ENCODE data around the gene LIMK2.
"Not testable (repeated sequence)": the region's sequence is repeated elsewhere in the genome, so short reads cannot be mapped to it uniquely, and the experiment has no call there.

LIMK2 gene

DNA sequence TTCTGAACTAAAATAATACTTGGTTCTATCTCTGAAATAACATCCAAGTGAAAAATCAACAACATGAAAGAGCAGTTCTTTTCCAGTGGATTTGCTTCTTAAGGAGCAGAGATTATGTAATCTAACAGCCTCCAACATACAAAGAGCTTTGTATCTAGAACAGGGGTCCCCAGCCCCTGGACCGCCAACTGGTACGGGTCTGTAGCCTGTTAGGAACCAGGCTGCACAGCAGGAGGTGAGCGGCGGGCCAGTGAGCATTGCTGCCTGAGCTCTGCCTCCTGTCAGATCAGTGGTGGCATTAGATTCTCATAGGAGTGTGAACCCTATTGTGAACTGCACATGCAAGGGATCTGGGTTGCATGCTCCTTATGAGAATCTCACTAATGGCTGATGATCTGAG lies 12.6 kb downstream of the LIMK2 start:
- not testable (repeated sequence) for H3K27me3 Mint-ChIP-seq (ENCODE audit: low read depth); H3K36me3 Mint-ChIP-seq (ENCODE audit: low read depth); H3K27ac Mint-ChIP-seq; DNase-seq (ENCODE audit: low spot score); H3K4me3 Mint-ChIP-seq; H3K9me3 Mint-ChIP-seq
- peaks cover 27% of the 10 kb centered on the region for H3K4me1 Mint-ChIP-seq (ENCODE audit: low read depth)

DNA sequence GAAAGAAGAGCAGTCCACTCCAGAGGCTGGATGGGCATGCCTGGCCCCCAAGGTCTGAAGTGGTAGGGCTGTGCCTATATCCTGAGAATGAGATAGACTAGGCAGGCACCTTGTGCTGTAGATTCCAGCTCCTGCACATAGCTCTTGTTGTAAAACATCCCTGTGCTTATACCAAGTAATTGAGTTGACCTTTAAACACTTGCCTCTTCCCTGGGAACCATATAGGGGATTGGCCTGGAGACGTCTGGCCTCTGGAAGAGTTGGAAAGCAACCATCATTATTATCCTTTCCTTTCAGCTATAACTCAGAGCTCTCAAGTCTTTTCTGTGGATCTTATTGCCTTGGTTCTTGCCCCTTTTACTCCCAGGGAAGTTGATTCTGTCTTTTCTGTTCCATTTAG lies 15.1 kb downstream of the LIMK2 start:
- Mint-ChIP-seq H3K27ac (no peak overlapping the region), H3K27me3 (ENCODE audit: low read depth) (no peaks in the 10 kb centered on the region)
- no peak for DNase-seq (ENCODE audit: low spot score)

DNA sequence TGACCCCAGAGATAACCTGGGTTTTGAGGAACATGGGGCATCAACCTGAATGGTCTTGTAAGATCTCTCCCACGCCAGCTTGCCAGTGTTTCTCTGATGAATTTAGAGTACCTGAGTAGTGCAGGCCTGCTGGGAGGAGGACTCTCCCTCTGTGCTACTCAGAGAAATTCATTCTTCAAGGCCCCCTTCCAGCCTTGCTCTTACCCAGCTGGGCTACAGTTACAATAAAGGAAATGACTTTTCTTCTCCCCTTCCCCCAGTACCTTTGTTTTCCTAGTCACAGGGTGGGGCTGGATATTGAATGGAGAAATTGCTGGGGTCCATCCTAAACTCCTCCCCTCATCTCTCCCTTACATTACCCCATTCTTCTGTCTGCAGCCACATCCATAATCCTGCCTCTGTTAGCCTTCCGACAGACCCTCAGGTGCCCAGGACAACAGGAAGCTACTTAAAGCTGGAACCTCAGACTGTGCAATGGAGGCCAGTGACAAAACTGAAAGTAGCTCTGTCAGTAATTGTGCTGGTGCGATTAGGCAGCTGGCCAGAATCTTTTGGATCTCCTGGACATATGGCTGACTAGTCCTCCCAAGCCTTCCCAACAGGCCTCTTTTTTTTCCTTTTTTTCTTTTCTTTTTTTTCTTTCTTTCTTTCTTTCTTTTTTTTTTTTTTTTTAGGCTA lies 17.4 kb downstream of the LIMK2 start:
- Mint-ChIP-seq H3K9me3 (no peaks in the 10 kb centered on the region), H3K4me3 (peak overlapping the region; percentile 67), H3K4me1 (ENCODE audit: low read depth) (peaks cover 38% of the 10 kb centered on the region), H3K36me3 (ENCODE audit: low read depth) (peaks cover 20% of the 10 kb centered on the region), H3K27me3 (ENCODE audit: low read depth) (no peaks in the 10 kb centered on the region), H3K27ac (peak overlapping the region; percentile 92)
- DNase-seq (ENCODE audit: low spot score), result no peak

More for the DNA sequence above, 15.1 kb downstream of the LIMK2 start:
- peaks cover 38% of the 10 kb centered on the region for H3K4me1 Mint-ChIP-seq (ENCODE audit: low read depth)
- H3K36me3 Mint-ChIP-seq (ENCODE audit: low read depth), result peaks cover 13% of the 10 kb centered on the region
- H3K9me3 Mint-ChIP-seq, result no peaks in the 10 kb centered on the region
- no peak overlapping the region for H3K4me3 Mint-ChIP-seq

DNA sequence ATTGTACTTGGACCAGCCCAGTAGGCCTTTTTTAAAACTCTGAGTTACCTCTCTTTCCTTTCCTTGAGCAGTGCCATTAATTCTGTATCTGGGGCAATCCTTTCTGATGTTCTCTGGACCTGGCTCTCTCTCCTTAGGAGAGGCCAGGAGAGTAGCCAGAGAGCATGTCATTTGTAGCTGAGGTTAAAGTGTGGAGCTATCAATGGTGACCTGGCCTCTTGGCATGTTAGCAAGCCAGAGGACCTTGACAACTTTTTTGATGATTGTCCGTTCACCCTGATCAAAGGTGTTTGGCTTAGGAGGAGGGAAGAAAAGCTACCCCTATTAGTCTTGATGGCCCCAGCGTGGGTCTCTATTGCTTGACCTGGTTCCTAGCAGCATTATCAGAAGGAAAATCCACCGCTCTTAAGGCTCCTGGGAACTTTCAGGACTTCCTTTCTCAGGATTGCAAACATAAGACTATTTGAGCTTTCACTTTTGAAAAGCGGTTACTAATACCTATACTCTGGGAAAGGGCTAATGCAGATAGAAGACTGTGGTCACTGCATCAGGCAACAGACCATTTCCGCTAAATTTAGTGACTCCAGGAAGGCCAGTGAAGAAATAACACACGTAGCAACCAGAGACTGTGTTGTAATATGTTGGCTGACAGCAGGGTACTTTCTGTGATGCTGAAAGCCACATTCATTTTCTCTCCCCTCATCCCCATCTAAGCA lies 18.2 kb downstream of the LIMK2 start:
- peaks cover 26% of the 10 kb centered on the region for H3K36me3 Mint-ChIP-seq (ENCODE audit: low read depth)
- H3K4me3 Mint-ChIP-seq, result peak overlapping the region; percentile 67
- no peaks in the 10 kb centered on the region for H3K9me3 Mint-ChIP-seq
- H3K27me3 Mint-ChIP-seq (ENCODE audit: low read depth), result no peaks in the 10 kb centered on the region
- no peak for DNase-seq (ENCODE audit: low spot score)
- H3K4me1 Mint-ChIP-seq (ENCODE audit: low read depth), result peaks cover 45% of the 10 kb centered on the region
- peak overlapping the region; percentile 92 for H3K27ac Mint-ChIP-seq

DNA sequence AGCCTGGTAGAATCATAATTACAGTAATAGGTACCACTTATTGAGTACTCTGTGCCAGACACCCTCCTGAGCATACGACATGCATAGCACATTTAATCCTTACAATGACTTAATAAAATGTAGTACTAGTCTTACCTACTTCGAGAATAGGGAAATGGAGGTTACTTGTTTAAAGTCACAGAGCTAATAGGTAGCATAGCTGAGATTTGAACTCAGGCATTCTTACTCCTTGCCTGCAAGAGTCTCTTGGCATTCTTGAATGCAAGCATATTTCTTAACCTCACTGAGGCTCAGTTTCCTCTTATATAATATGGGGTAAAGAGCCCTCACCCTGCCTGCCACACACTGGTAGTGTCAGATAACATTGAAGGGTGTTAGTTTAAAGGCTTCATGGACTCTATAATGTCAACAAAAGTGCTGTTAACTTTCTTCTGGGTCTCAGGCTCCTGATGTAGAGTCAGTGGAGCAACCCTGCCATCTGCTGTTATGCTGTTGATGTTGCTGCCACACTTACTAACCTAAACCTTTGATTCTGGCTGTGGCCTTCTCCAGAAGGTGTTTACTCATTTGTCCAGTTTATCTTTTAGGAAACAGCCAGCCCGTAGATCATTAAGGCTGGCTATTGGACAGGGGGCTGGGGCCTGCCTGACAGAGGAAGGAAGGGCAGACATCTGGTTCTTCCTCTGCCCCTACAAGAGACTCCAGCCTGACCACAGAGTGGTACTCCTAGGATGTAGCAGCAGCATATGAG lies 18.9 kb downstream of the LIMK2 start:
- H3K36me3 Mint-ChIP-seq (ENCODE audit: low read depth), result peaks cover 25% of the 10 kb centered on the region

DNA sequence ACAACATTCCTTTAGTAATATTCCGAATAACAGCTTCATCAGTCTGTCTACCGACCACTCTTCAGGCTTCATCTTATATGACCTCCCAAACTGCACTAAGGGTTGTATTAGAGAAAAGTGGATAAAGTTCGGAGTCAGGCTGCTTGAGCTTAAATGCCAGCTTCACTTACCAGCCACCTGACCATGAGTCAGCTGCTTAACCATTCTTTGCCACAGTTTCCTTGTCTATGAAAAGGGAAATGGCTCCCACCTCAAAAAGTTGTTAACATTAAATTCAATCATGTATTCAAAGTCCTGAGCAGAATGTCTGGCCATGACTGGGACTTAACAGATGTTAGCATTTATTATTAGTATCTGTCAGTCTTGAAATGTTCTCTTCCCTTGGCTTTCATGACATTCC lies 20.9 kb downstream of the LIMK2 start:
- H3K4me3 Mint-ChIP-seq, result no peak overlapping the region
- no peaks in the 10 kb centered on the region for H3K27me3 Mint-ChIP-seq (ENCODE audit: low read depth)
- H3K9me3 Mint-ChIP-seq, result no peaks in the 10 kb centered on the region
- no peak for DNase-seq (ENCODE audit: low spot score)
- peaks cover 44% of the 10 kb centered on the region for H3K4me1 Mint-ChIP-seq (ENCODE audit: low read depth)
- peaks cover 25% of the 10 kb centered on the region for H3K36me3 Mint-ChIP-seq (ENCODE audit: low read depth)
- H3K27ac Mint-ChIP-seq, result no peak overlapping the region

More for the DNA sequence above, 18.9 kb downstream of the LIMK2 start:
- Mint-ChIP-seq H3K4me1 (ENCODE audit: low read depth) (peaks cover 45% of the 10 kb centered on the region), H3K27me3 (ENCODE audit: low read depth) (no peaks in the 10 kb centered on the region), H3K9me3 (no peaks in the 10 kb centered on the region), H3K27ac (peak overlapping the region; percentile 77), H3K4me3 (peak overlapping the region; percentile 39)
- no peak for DNase-seq (ENCODE audit: low spot score)

DNA sequence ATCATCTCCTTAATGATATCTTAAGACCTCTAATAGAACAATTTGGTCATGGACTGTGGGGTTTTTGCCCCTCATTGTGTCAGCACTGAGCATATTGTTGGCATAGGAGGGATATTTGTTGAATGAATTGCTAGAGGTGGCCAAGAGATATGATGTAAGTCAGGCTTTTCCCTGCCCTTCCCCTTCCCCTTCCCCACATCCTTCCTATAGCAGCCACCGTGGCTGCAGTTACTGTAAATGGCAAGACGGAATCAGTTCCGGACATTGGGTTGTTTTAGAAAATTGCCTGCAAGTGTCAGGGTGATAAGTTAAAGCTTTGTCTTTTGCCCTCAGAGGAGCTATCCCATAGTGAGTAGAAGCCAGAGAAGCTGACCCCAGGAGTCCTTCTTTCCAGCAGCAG lies 23.0 kb downstream of the LIMK2 start:
- no peaks in the 10 kb centered on the region for H3K9me3 Mint-ChIP-seq

DNA sequence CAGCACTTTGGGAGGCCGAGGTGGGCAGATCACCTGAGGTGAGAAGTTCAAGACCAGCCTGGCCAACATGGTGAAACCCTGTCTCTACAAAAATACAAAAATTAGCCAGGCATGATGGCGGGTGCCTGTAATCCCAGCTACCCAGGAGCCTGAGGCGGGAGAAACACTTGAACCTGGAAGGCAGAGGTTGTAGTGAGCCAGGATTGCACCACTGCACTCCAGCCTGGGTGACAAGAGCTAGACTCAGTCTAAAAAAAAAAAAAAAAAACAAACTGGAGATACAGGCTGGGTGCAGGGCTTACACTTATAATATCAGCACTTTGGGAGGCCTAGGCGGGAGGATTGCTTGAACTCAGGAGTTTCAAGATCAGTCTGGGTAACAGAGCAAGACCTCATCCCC lies 23.9 kb downstream of the LIMK2 start:
- not testable (repeated sequence) for H3K27me3 Mint-ChIP-seq (ENCODE audit: low read depth); H3K27ac Mint-ChIP-seq; H3K4me3 Mint-ChIP-seq; DNase-seq (ENCODE audit: low spot score); H3K9me3 Mint-ChIP-seq
- H3K36me3 Mint-ChIP-seq (ENCODE audit: low read depth), result peaks cover 15% of the 10 kb centered on the region
- H3K4me1 Mint-ChIP-seq (ENCODE audit: low read depth), result peaks cover 39% of the 10 kb centered on the region

More for the DNA sequence above, 23.0 kb downstream of the LIMK2 start:
- H3K4me1 Mint-ChIP-seq (ENCODE audit: low read depth), result peaks cover 45% of the 10 kb centered on the region
- H3K27me3 Mint-ChIP-seq (ENCODE audit: low read depth), result no peaks in the 10 kb centered on the region
- no peak overlapping the region for H3K27ac Mint-ChIP-seq
- no peak overlapping the region for H3K4me3 Mint-ChIP-seq
- peaks cover 21% of the 10 kb centered on the region for H3K36me3 Mint-ChIP-seq (ENCODE audit: low read depth)
- no peak for DNase-seq (ENCODE audit: low spot score)

DNA sequence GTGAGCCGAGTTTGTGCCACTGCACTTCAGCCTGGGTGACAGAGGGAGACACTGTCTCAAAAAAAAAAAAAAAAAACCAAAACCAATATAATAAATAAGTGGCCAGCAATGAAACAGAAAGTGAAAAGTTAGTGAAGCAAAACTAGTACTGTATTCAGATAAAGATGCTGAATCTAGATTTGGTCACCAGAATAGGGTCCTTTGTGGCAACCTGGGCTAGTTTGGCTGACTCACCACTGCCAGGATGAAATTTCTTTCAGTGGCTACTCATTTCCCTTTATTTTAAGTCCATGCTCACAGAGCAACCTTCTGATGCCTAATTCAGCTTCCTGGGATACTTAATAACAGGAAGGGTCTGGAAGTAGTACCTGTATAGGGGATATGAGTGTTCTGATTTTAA lies 26.0 kb downstream of the LIMK2 start:
- Mint-ChIP-seq H3K9me3 (no peaks in the 10 kb centered on the region), H3K27ac (no peak overlapping the region), H3K36me3 (ENCODE audit: low read depth) (peaks cover 18% of the 10 kb centered on the region), H3K4me1 (ENCODE audit: low read depth) (peaks cover 40% of the 10 kb centered on the region), H3K4me3 (no peak overlapping the region), H3K27me3 (ENCODE audit: low read depth) (no peaks in the 10 kb centered on the region)
- DNase-seq (ENCODE audit: low spot score), result no peak

DNA sequence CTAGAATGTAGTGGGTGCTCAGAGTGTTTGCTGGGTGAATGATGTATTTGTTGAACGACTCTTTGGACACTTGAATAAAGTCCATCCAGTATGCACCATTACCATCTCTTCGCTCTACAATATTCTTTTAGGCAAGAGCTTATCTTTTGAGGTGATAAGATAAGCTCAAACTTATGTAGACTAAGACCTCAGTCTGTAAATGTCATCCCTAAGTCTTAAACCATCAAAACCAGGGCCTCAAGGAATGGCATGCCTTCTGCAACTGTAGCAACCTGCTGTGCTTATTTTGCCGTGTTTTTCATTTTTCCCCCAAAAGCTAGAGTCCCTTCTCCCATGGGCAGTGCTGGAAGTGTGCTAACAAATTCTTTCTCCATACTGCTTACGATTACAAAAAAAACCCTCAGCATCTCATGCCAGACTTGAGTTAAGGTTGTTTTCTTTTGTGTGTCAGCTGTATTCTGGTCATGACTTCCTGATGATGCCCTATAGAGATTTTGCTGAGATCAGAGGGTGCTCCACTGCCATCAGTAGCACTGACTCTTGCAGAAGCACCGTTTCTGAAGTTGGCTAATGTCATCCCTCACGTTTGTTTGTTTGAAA lies 27.8 kb downstream of the LIMK2 start:
- Mint-ChIP-seq H3K4me1 (ENCODE audit: low read depth) (peaks cover 46% of the 10 kb centered on the region), H3K9me3 (no peaks in the 10 kb centered on the region), H3K36me3 (ENCODE audit: low read depth) (peaks cover 10% of the 10 kb centered on the region), H3K27me3 (ENCODE audit: low read depth) (no peaks in the 10 kb centered on the region), H3K27ac (no peak overlapping the region), H3K4me3 (no peak overlapping the region)
- no peak for DNase-seq (ENCODE audit: low spot score)

DNA sequence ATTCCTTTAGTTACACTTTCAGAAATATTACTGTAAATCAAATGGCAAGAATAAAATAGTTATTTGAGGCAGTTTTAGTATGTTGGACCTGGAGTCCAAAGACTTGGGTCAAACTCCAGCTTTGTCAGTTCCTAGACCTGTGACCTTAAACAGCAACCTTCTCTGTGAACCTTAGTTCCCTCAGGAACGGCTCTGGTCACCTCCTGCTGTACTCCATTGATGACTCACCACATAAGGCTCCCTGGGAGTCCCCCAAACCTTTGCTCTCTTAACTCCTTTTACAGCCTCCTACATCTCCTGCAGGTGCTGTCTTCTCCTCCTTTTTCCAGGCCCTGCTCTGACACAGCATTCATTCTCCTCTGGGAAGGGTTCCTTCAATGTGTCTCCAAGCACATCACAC lies 29.1 kb downstream of the LIMK2 start:
- Mint-ChIP-seq H3K4me3 (no peak overlapping the region), H3K9me3 (no peaks in the 10 kb centered on the region), H3K27ac (no peak overlapping the region), H3K36me3 (ENCODE audit: low read depth) (peaks cover 6% of the 10 kb centered on the region), H3K27me3 (ENCODE audit: low read depth) (no peaks in the 10 kb centered on the region), H3K4me1 (ENCODE audit: low read depth) (peaks cover 45% of the 10 kb centered on the region)
- no peak for DNase-seq (ENCODE audit: low spot score)

DNA sequence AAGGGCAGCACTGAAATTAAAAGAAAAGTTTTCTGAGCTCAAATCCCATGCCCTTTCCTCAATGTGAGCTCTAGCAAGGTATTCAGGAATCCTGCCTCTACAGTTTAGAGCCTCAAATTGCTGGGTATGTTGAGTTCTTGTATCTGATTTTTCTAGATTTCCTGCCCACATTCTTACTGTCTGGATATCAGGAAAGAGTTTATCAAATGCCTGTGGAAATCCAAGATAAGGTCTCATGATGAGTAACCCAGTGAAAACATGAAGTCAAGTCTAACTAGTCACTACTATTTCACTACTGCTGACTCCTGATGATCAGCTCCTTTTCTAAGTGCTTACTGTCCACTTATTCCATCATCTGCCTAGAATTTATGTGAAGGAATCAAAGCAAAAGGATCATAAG lies 29.8 kb downstream of the LIMK2 start:
- Mint-ChIP-seq H3K9me3 (no peaks in the 10 kb centered on the region), H3K27ac (no peak overlapping the region), H3K27me3 (ENCODE audit: low read depth) (no peaks in the 10 kb centered on the region), H3K4me3 (no peak overlapping the region), H3K4me1 (ENCODE audit: low read depth) (peaks cover 48% of the 10 kb centered on the region), H3K36me3 (ENCODE audit: low read depth) (peaks cover 6% of the 10 kb centered on the region)
- DNase-seq (ENCODE audit: low spot score), result no peak

DNA sequence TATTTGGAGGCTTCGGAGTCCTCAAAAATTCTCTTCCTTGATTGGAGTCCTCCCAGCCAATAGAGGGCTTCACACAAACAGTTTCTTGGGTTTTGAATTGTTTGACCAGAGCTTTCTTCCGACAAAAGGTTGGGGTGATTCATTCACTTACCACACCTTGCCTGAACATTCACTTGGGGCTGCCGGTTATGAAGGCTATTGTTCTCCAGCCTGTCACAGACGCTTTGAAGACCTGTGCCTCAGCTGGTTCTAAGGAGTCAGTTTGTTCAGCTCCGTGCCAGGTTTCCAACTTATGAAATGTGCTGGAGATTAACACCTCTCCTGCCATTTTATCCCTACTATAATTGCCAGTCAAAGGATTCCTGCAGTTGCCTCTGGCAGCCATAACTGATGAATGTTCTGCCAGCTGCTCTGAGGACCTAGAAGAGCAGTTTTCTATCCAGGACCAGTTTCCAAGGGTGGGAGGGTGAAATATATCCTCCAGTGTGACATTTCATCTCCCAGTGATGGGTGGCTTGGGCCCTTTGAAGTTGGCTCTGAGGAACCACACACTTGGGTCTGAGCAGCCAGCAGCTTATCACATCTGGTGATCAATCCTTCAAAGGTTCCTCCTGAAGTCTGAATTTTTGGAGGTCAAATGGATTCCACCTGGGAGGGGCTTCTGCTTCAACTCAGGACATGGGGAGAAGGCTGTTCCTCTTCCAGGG lies 31.4 kb downstream of the LIMK2 start:
- no peak for DNase-seq (ENCODE audit: low spot score)
- Mint-ChIP-seq H3K27ac (no peak overlapping the region), H3K9me3 (no peaks in the 10 kb centered on the region), H3K36me3 (ENCODE audit: low read depth) (peaks cover 12% of the 10 kb centered on the region), H3K4me3 (no peak overlapping the region), H3K4me1 (ENCODE audit: low read depth) (peaks cover 56% of the 10 kb centered on the region), H3K27me3 (ENCODE audit: low read depth) (no peaks in the 10 kb centered on the region)

All from T-helper 2 cell treated with Interferon-gamma antibody and Interleukin-4, amounts not matched to agents 5 μg/mL and 100 μg/mL, for 36 hours (primary cell).